A549 (cell line): Measurements from ENCODE around the gene PRXL2B. TPM values are rescaled to one million over a fixed set of nuclear protein-coding genes. Genes with fewer than 3 reads are reported as not detected.

Experiments used
- ATAC-seq, 2 experiments: fragments of 200-7000 bp in 1 of 2; fragments of >200 bp in 1 of 2; cut with Nextera tagmentation in 1 of 2; cut with Tn5 transposase in 1 of 2; 3 replicates each; pipeline versions ENCODE4 v1.8.0 to v1.9.1; 2018 to 2020; ENCODE audit warnings: mild to moderate bottlenecking in 1 of 2, moderate library complexity in 1 of 2
- CTCF ChIA-PET: fragments of 300-600 bp; sonication (Branson Sonifier 250); formaldehyde crosslinking; extraction: SDS; loops from one replicate; lab custom pipeline; 2021; ENCODE audit warnings: antibody characterized with exemption, inconsistent platforms; lab: Yijun Ruan, JAX
- POLR2A ChIA-PET: fragments of 350-600 bp; formaldehyde crosslinking; extraction: SDS; loops from one replicate; lab custom pipeline; 2021; ENCODE audit warnings: antibody characterized with exemption, inconsistent platforms; lab: Yijun Ruan, JAX
- DNase-seq, 2 experiments: peaks; one replicate each; pipeline versions ENCODE4 v3.0.0 to v3.0.0-alpha.2; 2011 to 2016; ENCODE audit warnings: low read depth in 1 of 2, low spot score in 1 of 2
- FAIRE-seq: peaks from 2 replicates; lab custom pipeline; 2011; peaks lifted over from hg19 to GRCh38; lab: Jason Lieb, UNC
- H3K27ac ChIP-seq, 2 experiments: fragments of >200 bp; sonication (Bioruptor Twin); formaldehyde crosslinking; 3 replicates each; pipeline ENCODE4 v1.5.1; 2016 to 2017
- H3K4me1 ChIP-seq: fragments of >200 bp; sonication (Bioruptor Twin); formaldehyde crosslinking; 3 replicates; pipeline ENCODE4 v1.6.1; 2016
- H3K4me2 ChIP-seq: fragments of >200 bp; sonication (Bioruptor Twin); formaldehyde crosslinking; 3 replicates; pipeline ENCODE4 v1.6.1; 2016
- H3K4me3 ChIP-seq: fragments of >200 bp; sonication (Bioruptor Twin); formaldehyde crosslinking; 3 replicates; pipeline ENCODE4 v1.5.1; 2016
- H3K9me3 ChIP-seq: fragments of >200 bp; sonication (Bioruptor Twin); formaldehyde crosslinking; 3 replicates; pipeline ENCODE4 v1.6.1; 2016
- CBX8 ChIP-seq: fragments of 200-600 bp; sonication (generic); IDR thresholded peaks from 2 replicates; pipeline ENCODE4 v1.6.1; 2016
- CEBPB ChIP-seq, 2 experiments: fragments of >200 bp in 1 of 2; sonication (Bioruptor Twin) in 1 of 2; formaldehyde crosslinking in 1 of 2; IDR thresholded peaks; 2 replicates each; pipeline ENCODE4 v1.6.1; 2012 to 2016
- E2F6 ChIP-seq: IDR thresholded peaks from 2 replicates; pipeline ENCODE4 v1.6.1; 2012; ENCODE audit warnings: low read depth, borderline replicate concordance
- EHF ChIP-seq: fragments of 250-450 bp; sonication (Bioruptor Pico); IDR thresholded peaks from 2 replicates; pipeline ENCODE4 v1.5.0; 2020; ENCODE audit warnings: mild to moderate bottlenecking
- ELK1 ChIP-seq: fragments of 150-350 bp; IDR thresholded peaks from 2 replicates; pipeline ENCODE4 v1.6.1; 2014; ENCODE audit warnings: low read depth, mild to moderate bottlenecking, low read length
- ESRRA ChIP-seq: fragments of 150-350 bp; IDR thresholded peaks from 2 replicates; pipeline ENCODE4 v1.6.1; 2014; ENCODE audit warnings: mild to moderate bottlenecking, low read length, borderline replicate concordance
- FOSB ChIP-seq: fragments of 250-450 bp; sonication (Bioruptor Pico); IDR thresholded peaks from 2 replicates; pipeline ENCODE4 v1.5.0; 2020; ENCODE audit warnings: mild to moderate bottlenecking, moderate library complexity
- FOSL2 ChIP-seq, 2 experiments: fragments of 450-650 bp in 1 of 2; fragments of >200 bp in 1 of 2; sonication (Bioruptor Twin) in 1 of 2; formaldehyde crosslinking; IDR thresholded peaks; 2 replicates each; pipeline versions ENCODE4 v1.5.0 to v1.6.1; 2016 to 2020; ENCODE audit warnings: mild to moderate bottlenecking in 1 of 2, moderate library complexity in 1 of 2
- FOXS1 ChIP-seq: fragments of 250-450 bp; sonication (Bioruptor Pico); IDR thresholded peaks from 2 replicates; pipeline ENCODE4 v1.5.0; 2020; ENCODE audit warnings: mild to moderate bottlenecking, moderate library complexity
- HMGXB4 ChIP-seq: fragments of 250-450 bp; sonication (Bioruptor Pico); IDR thresholded peaks from 2 replicates; pipeline ENCODE4 v1.5.0; 2021; ENCODE audit warnings: mild to moderate bottlenecking, moderate library complexity, borderline replicate concordance
- HOXA7 ChIP-seq: fragments of 250-450 bp; sonication (Bioruptor Pico); IDR thresholded peaks from 2 replicates; pipeline ENCODE4 v1.5.0; 2020; ENCODE audit warnings: mild to moderate bottlenecking, moderate library complexity
- HOXB13 ChIP-seq: fragments of 250-450 bp; sonication (Bioruptor Pico); IDR thresholded peaks from 2 replicates; pipeline ENCODE4 v1.5.0; 2020; ENCODE audit warnings: low read depth, mild to moderate bottlenecking, moderate library complexity
- HOXB5 ChIP-seq: fragments of 250-450 bp; sonication (Bioruptor Pico); IDR thresholded peaks from 2 replicates; pipeline ENCODE4 v1.5.0; 2020; ENCODE audit warnings: mild to moderate bottlenecking, moderate library complexity
- JUN ChIP-seq, 2 experiments: fragments of >200 bp; sonication (Bioruptor Twin); formaldehyde crosslinking; IDR thresholded peaks; 2 replicates in 1 of 2; 3 replicates in 1 of 2; pipeline ENCODE4 v1.6.1; 2016 to 2017
- KDM5A ChIP-seq: fragments of 200-600 bp; sonication (generic); IDR thresholded peaks from 2 replicates; pipeline ENCODE4 v1.6.1; 2016; ENCODE audit warnings: antibody characterized with exemption, mild to moderate bottlenecking
- MAFK ChIP-seq: fragments of 450-650 bp; IDR thresholded peaks from 2 replicates; pipeline ENCODE4 v1.6.1; 2014; ENCODE audit not compliant: partially characterized antibody
- NFE2L2 ChIP-seq: fragments of 150-350 bp; conservative IDR thresholded peaks from 2 replicates; pipeline ENCODE4 v1.6.1; 2014; ENCODE audit warnings: low read length
- NR3C1 ChIP-seq: fragments of >200 bp; sonication (Bioruptor Twin); formaldehyde crosslinking; IDR thresholded peaks from 3 replicates; pipeline ENCODE4 v1.6.1; 2017
- PBX3 ChIP-seq: IDR thresholded peaks from 2 replicates; pipeline ENCODE4 v1.6.1; 2012
- RARB ChIP-seq: fragments of 250-450 bp; sonication (Bioruptor Pico); IDR thresholded peaks from 2 replicates; pipeline ENCODE4 v1.8.0; 2021; ENCODE audit warnings: mild to moderate bottlenecking, moderate library complexity
- REST ChIP-seq: fragments of 200-600 bp; sonication (generic); IDR thresholded peaks from 2 replicates; pipeline ENCODE4 v1.6.1; 2016; ENCODE audit warnings: antibody characterized with exemption, mild to moderate bottlenecking, moderate library complexity
- SMC3 ChIP-seq: fragments of >200 bp; sonication (Bioruptor Twin); formaldehyde crosslinking; IDR thresholded peaks from 3 replicates; pipeline ENCODE4 v1.6.1; 2018; ENCODE audit warnings: inconsistent platforms
- SREBF2 ChIP-seq: fragments of 450-650 bp; IDR thresholded peaks from 2 replicates; pipeline ENCODE4 v1.6.1; 2014; ENCODE audit warnings: mild to moderate bottlenecking, moderate library complexity
- USF2 ChIP-seq: fragments of 450-650 bp; IDR thresholded peaks from 2 replicates; pipeline ENCODE4 v1.6.1; 2014; ENCODE audit warnings: antibody characterized with exemption
- ZNF302 ChIP-seq: fragments of 250-450 bp; sonication (Bioruptor Pico); IDR thresholded peaks from 2 replicates; pipeline ENCODE4 v1.9.0; 2021; ENCODE audit warnings: inconsistent platforms, mild to moderate bottlenecking, moderate library complexity
- WGBS: methylation state at CpG from one replicate; pipeline ENCODE4 v1.1.6; 2017; ENCODE audit errors: missing lambda C conversion rate; 5-methylcytosine and 5-hydroxymethylcytosine counted together
- polyA plus RNA-seq, 4 experiments: library from polyadenylated mRNA; depleted of rRNA in 3 of 4; stranded (reverse); fragments of >200 nt; fragmentation: RNase III in 1 of 4; extraction: RNeasy Plus Mini Kit Qiagen cat#74134 plus additional on column Dnase treatment in 1 of 4; gene quantifications; 2 replicates in 3 of 4; 3 replicates in 1 of 4; pipeline ENCODE4 v1.2.3, GENCODE V29; 2011 to 2017

Gene PRXL2B
- polyA plus RNA-seq, 2 of the 4 experiments (the other 2 are of a cell fraction): 4.4 to 16.4 TPM

GRCh38 chr1:2592672-2593071 is 6.1 kb downstream of the PRXL2B start:
- Histone ChIP-seq H3K9me3 (no peaks in the 10 kb centered on the region), H3K4me2 (no peak overlapping the region)
- CTCF ChIA-PET: no interaction called here
- TF ChIP-seq SREBF2 (no peak), EHF (CRISPR knock-in tag) (no peak), FOSB (CRISPR knock-in tag) (no peak), HOXA7 (CRISPR knock-in tag) (no peak), FOSL2 (IDR thresholded peaks at IDR 0.05) (no peak), FOSL2 (CRISPR knock-in tag; IDR thresholded peaks at IDR 0.05) (no peak), HOXB5 (no peak), ELK1 (no peak), PBX3 (no peak), CBX8 (no peak), ESRRA (no peak), NR3C1 (no peak), HMGXB4 (no peak)
- TF ChIP-seq, all 56 proteins: peak for 0
- FAIRE-seq (no peak), ATAC-seq (no peak), DNase-seq (no peak)
- no peaks in the 10 kb centered on the region for H3K4me1 ChIP-seq
- no peak overlapping the region for H3K4me3 ChIP-seq
- WGBS: 38% methylated on average over 4 of the region's 15 CpGs
- POLR2A ChIA-PET: no interaction called here
- no peak overlapping the region for H3K27ac ChIP-seq

- Histone ChIP-seq H3K4me1 (no peaks in the 10 kb centered on the region), H3K27ac (no peak overlapping the region), H3K4me2 (no peak overlapping the region), H3K9me3 (no peaks in the 10 kb centered on the region), H3K4me3 (no peak overlapping the region)
- WGBS: 87% methylated on average over 13 of the region's 26 CpGs
- DNase-seq (no peak), FAIRE-seq (no peak), ATAC-seq (no peak)
- ChIA-PET CTCF (no interaction called here), POLR2A (no interaction called here)
- no peak for TF ChIP-seq SREBF2
- no peak for TF ChIP-seq CEBPB (IDR thresholded peaks at IDR 0.05)
- TF ChIP-seq NFE2L2: no peak
- no peak for TF ChIP-seq FOXS1 (CRISPR knock-in tag)
- no peak for TF ChIP-seq MAFK
- TF ChIP-seq JUN (IDR thresholded peaks at IDR 0.05): no peak
- no peak for TF ChIP-seq KDM5A
- TF ChIP-seq SMC3: no peak
- no peak for TF ChIP-seq ZNF302 (CRISPR knock-in tag)
- TF ChIP-seq RARB: no peak
- no peak for TF ChIP-seq E2F6
- TF ChIP-seq USF2: no peak
- TF ChIP-seq ESRRA: no peak
- no peak for TF ChIP-seq REST
- no peak for TF ChIP-seq HOXB13 (CRISPR knock-in tag)
- no peak for TF ChIP-seq ELK1
Measured at GRCh38 chr1:2593251-2593878, 6.8 kb downstream of the PRXL2B start.
